ENCODE measurements around the gene DNAJB6. TPM values are rescaled to one million over a fixed set of nuclear protein-coding genes. Genes with fewer than 3 reads are reported as not detected.

Gene DNAJB6
- total RNA-seq, 2 donors from 2014 or later: 116 to 154 TPM

- no peak for DNase-seq (ENCODE audit: low spot score)
- ATAC-seq (ENCODE audit: insufficient number of reproducible peaks, low FRiP score, low read depth): no peak
- Histone ChIP-seq H3K4me1 (ENCODE audit: control insufficient read depth in 1 of 2, low read depth in 2 of 2) (peaks cover 5 to 9% of the 10 kb centered on the region in 2 donors), H3K4me3 (peak overlapping the region; percentile 57), H3K27me3 (replicated peaks; ENCODE audit: insufficient read depth) (no peaks in the 10 kb centered on the region), H3K27ac (no peak overlapping the region), H3K9me3 (no peaks in the 10 kb centered on the region), H3K36me3 (no peaks in the 10 kb centered on the region)
- TF ChIP-seq CTCF (IDR thresholded peaks at IDR 0.05): peak; percentile 50
Observed at GRCh38 chr7:157432957-157433576, 96.3 kb downstream of the DNAJB6 start.

- H3K9me3 ChIP-seq: no peaks in the 10 kb centered on the region
- no peaks in the 10 kb centered on the region for H3K27me3 ChIP-seq (replicated peaks; ENCODE audit: insufficient read depth)
- H3K36me3 ChIP-seq: no peaks in the 10 kb centered on the region
- no peak overlapping the region for H3K4me3 ChIP-seq
- no peak for DNase-seq (ENCODE audit: low spot score)
- no peak for ATAC-seq (ENCODE audit: insufficient number of reproducible peaks, low FRiP score, low read depth)
- no peak for TF ChIP-seq CTCF (IDR thresholded peaks at IDR 0.05)
- no peak overlapping the region for H3K27ac ChIP-seq
- peaks cover 5 to 9% of the 10 kb centered on the region in 2 donors for H3K4me1 ChIP-seq (ENCODE audit: control insufficient read depth in 1 of 2, low read depth in 2 of 2)
Observed at GRCh38 chr7:157433628-157434027, 96.8 kb downstream of the DNAJB6 start.

GRCh38 chr7:157434231-157434630, 97.4 kb downstream of the DNAJB6 start:
- Histone ChIP-seq H3K27me3 (replicated peaks; ENCODE audit: insufficient read depth) (no peaks in the 10 kb centered on the region), H3K4me1 (ENCODE audit: control insufficient read depth in 1 of 2, low read depth in 2 of 2) (peaks cover 5 to 9% of the 10 kb centered on the region in 2 donors), H3K9me3 (no peaks in the 10 kb centered on the region), H3K27ac (no peak overlapping the region), H3K36me3 (no peaks in the 10 kb centered on the region), H3K4me3 (no peak overlapping the region)
- no peak for ATAC-seq (ENCODE audit: insufficient number of reproducible peaks, low FRiP score, low read depth)
- no peak for TF ChIP-seq CTCF (IDR thresholded peaks at IDR 0.05)
- DNase-seq (ENCODE audit: low spot score): no peak

GRCh38 chr7:157434701-157435100, 97.9 kb downstream of the DNAJB6 start:
- no peak for TF ChIP-seq CTCF (IDR thresholded peaks at IDR 0.05)
- no peaks in the 10 kb centered on the region for H3K36me3 ChIP-seq
- H3K27ac ChIP-seq: no peak overlapping the region
- no peaks in the 10 kb centered on the region for H3K27me3 ChIP-seq (replicated peaks; ENCODE audit: insufficient read depth)
- no peaks in the 10 kb centered on the region for H3K9me3 ChIP-seq
- ATAC-seq (ENCODE audit: insufficient number of reproducible peaks, low FRiP score, low read depth) (no peak), DNase-seq (ENCODE audit: low spot score) (no peak)
- no peak overlapping the region for H3K4me3 ChIP-seq
- H3K4me1 ChIP-seq (ENCODE audit: control insufficient read depth in 1 of 2, low read depth in 2 of 2): peaks cover 5 to 9% of the 10 kb centered on the region in 2 donors

- TF ChIP-seq CTCF (IDR thresholded peaks at IDR 0.05): no peak
- H3K27ac ChIP-seq: no peak overlapping the region
- H3K36me3 ChIP-seq: no peaks in the 10 kb centered on the region
- H3K9me3 ChIP-seq: no peaks in the 10 kb centered on the region
- H3K27me3 ChIP-seq (replicated peaks; ENCODE audit: insufficient read depth): no peaks in the 10 kb centered on the region
- ATAC-seq (ENCODE audit: insufficient number of reproducible peaks, low FRiP score, low read depth) (no peak), DNase-seq (ENCODE audit: low spot score) (no peak)
- H3K4me3 ChIP-seq: no peak overlapping the region
- H3K4me1 ChIP-seq (ENCODE audit: control insufficient read depth in 1 of 2, low read depth in 2 of 2): peaks cover 5 to 9% of the 10 kb centered on the region in 2 donors
Observed at GRCh38 chr7:157436076-157436475, 99.3 kb downstream of the DNAJB6 start.

All from thoracic aorta (tissue), 2 donors.